ENCODE results near the gene TRABD2B. TPM values are rescaled to one million over a fixed set of nuclear protein-coding genes. Genes with fewer than 3 reads are reported as not detected.

The TRABD2B gene
- total and polyA plus RNA-seq, 2 experiments from 2014 or later = not detected

DNA sequence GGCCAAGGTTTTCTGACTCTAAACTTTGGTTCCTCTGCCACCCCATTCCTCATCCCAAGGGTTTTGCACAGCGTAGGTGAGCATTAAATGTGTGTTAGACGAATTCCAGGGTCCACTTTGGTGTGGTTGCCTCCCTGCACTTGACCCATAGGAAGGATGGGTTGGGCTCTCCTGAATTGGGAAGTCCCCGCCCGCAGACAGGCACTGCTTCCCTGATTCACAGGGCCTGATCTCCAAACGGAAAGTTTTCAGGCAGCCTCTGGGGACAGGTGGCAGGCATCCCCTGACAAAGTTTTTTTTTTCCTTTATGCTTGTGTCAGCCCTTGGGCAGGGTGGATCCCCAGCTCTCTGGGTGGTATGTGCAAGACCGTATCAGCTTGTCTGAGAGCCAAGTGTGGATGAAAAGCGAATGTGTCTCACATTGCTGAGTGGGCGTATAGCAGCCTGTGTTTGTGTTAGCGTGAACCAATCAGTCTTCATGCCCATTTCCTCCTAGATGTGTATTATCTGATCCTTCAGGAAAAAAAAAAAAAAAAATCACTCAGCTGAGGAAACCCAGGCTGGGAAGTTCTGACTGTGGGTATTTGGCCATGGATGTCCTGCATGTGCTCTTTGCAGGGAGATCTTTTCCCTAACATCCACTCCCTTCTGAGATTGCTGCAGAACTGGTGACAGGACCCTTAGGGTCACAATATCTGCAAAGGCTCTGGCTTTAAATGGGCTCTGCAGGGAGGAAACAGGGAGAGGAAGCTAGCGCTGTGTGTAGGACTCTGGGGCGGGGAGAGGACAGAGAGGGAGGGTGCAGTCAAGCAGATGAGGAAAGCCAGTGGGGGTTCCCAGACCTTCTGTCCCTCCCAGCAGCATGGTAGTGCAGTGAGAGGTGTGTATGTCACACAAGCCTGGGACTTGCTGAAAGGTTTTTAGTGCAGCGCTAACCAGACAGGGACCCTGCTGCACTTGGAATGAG lies 42.2 kb upstream of the TRABD2B start:
- Histone ChIP-seq H3K4me1 (ENCODE audit: insufficient read depth) (no peaks in the 10 kb centered on the region), H2AFZ (no peak overlapping the region), H3K79me2 (ENCODE audit: insufficient read depth) (no peaks in the 10 kb centered on the region), H3K4me3 (no peak overlapping the region), H3K9me2 (ENCODE audit: insufficient read depth) (no peaks in the 10 kb centered on the region), H3K27me3 (replicated peaks; ENCODE audit: insufficient read depth) (peaks cover 24% of the 10 kb centered on the region), H3K9me3 (ENCODE audit: low read depth) (no peaks in the 10 kb centered on the region), H3K4me2 (ENCODE audit: unreplicated experiment) (no peak overlapping the region), H4K20me1 (ENCODE audit: insufficient read depth) (no peaks in the 10 kb centered on the region), H3K9ac (no peak overlapping the region), H3K36me3 (ENCODE audit: low read depth) (no peaks in the 10 kb centered on the region), H3F3A (ENCODE audit: insufficient read depth) (no peaks in the 10 kb centered on the region), H3K27ac (no peak overlapping the region)
- TF ChIP-seq EZH2 (IDR thresholded peaks at IDR 0.05; ENCODE audit: insufficient read depth, poor library complexity, severe bottlenecking) = no peak
- no peak for TF ChIP-seq EZH2phosphoT487 (IDR thresholded peaks at IDR 0.05; ENCODE audit: insufficient read depth, low read depth)
- 60% methylated on average over 12 of the region's 12 CpGs for WGBS, 2 experiments (ENCODE audit: low coverage in 1 of 2, low lambda C conversion rate in 2 of 2, missing lambda C conversion rate in 2 of 2)
- DNase-seq = no peak
- in situ Hi-C loops (cut with MboI) = no loop called here

DNA sequence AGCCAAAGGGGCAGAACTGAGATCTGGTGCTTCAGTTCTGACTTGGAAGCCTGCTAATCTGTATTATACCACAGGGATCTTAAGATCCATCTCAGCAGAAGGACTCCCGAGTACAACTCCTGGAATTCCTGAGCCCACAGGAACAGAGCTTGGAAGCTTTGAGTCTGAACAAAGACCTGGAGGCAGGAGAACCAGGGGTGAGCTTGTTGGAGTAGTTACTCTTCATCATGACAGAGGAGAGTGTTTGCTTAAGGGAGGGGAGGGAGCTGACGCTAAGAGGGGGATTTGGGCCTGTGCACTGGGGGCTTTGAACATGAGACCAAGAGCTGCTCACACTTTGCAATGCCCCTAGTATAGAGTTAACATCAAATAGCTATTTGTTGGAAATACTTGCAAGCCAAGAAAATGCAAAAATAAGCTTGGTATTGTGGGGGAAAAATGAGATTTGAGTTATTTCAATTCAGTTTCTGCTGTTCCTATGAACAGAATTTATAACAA lies 41.1 kb upstream of the TRABD2B start:
- Histone ChIP-seq H3K4me1 (ENCODE audit: insufficient read depth) (no peaks in the 10 kb centered on the region), H3K27me3 (replicated peaks; ENCODE audit: insufficient read depth) (peaks cover 33% of the 10 kb centered on the region), H3K79me2 (ENCODE audit: insufficient read depth) (no peaks in the 10 kb centered on the region), H3K9ac (no peak overlapping the region), H4K20me1 (ENCODE audit: insufficient read depth) (no peaks in the 10 kb centered on the region), H3K27ac (no peak overlapping the region), H3F3A (ENCODE audit: insufficient read depth) (no peaks in the 10 kb centered on the region), H3K9me2 (ENCODE audit: insufficient read depth) (no peaks in the 10 kb centered on the region), H3K4me2 (ENCODE audit: unreplicated experiment) (no peak overlapping the region), H3K9me3 (ENCODE audit: low read depth) (no peaks in the 10 kb centered on the region), H2AFZ (no peak overlapping the region), H3K4me3 (no peak overlapping the region), H3K36me3 (ENCODE audit: low read depth) (no peaks in the 10 kb centered on the region)
- TF ChIP-seq EZH2phosphoT487 (IDR thresholded peaks at IDR 0.05; ENCODE audit: insufficient read depth, low read depth) (no peak), EZH2 (IDR thresholded peaks at IDR 0.05; ENCODE audit: insufficient read depth, poor library complexity, severe bottlenecking) (no peak)
- DNase-seq = no peak
- in situ Hi-C loops (cut with MboI) = no loop called here
- WGBS, 2 experiments (ENCODE audit: low coverage in 1 of 2, low lambda C conversion rate in 2 of 2, missing lambda C conversion rate in 2 of 2) = 62 to 64% methylated on average over 2 of the region's 2 CpGs

DNA sequence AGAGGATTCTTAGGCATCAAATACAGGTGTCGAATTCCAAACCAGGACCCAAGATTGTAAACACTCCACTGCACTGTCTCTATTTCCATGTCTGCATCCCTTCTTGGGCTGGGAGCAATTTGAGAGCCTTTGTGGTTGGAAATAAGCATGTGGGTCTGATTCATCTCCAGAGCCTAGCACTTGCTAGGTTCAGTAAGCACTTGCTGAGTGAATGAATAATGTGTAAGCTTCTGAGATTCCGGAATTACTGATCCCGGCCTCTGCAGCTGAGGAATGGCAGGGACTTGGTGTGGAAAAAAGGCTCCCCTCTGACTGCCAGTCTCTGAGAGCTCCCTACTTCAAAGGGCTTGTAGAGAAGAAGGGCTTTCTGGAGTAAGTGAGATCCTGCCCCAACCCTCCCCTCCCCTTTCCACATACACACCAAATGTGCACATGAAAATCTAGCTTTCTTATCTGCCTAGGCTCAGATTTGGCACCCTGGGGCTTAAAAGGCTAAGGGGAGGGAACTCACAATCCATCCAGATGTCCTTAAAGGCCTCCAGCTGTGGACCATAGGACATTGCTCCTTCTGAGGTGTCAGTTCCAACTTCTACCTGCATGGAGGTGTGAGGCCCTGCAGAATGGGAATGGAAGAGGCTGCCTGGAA lies 39.6 kb upstream of the TRABD2B start:
- H3K9ac ChIP-seq = no peak overlapping the region
- TF ChIP-seq EZH2phosphoT487 (IDR thresholded peaks at IDR 0.05; ENCODE audit: insufficient read depth, low read depth) (no peak), EZH2 (IDR thresholded peaks at IDR 0.05; ENCODE audit: insufficient read depth, poor library complexity, severe bottlenecking) (no peak)
- no peaks in the 10 kb centered on the region for H3K36me3 ChIP-seq (ENCODE audit: low read depth)
- no peaks in the 10 kb centered on the region for H3K79me2 ChIP-seq (ENCODE audit: insufficient read depth)
- H3F3A ChIP-seq (ENCODE audit: insufficient read depth) = no peaks in the 10 kb centered on the region
- no peaks in the 10 kb centered on the region for H3K9me3 ChIP-seq (ENCODE audit: low read depth)
- no peak overlapping the region for H3K27ac ChIP-seq
- no peaks in the 10 kb centered on the region for H3K4me1 ChIP-seq (ENCODE audit: insufficient read depth)
- H4K20me1 ChIP-seq (ENCODE audit: insufficient read depth) = no peaks in the 10 kb centered on the region
- in situ Hi-C loops (cut with MboI) = no loop called here
- DNase-seq = peak; percentile 71
- WGBS, 2 experiments (ENCODE audit: low coverage in 1 of 2, low lambda C conversion rate in 2 of 2, missing lambda C conversion rate in 2 of 2) = 30 to 33% methylated on average over 3 of the region's 3 CpGs
- H3K4me3 ChIP-seq = no peak overlapping the region
- peaks cover 33% of the 10 kb centered on the region for H3K27me3 ChIP-seq (replicated peaks; ENCODE audit: insufficient read depth)
- H3K4me2 ChIP-seq (ENCODE audit: unreplicated experiment) = no peak overlapping the region
- H3K9me2 ChIP-seq (ENCODE audit: insufficient read depth) = no peaks in the 10 kb centered on the region
- no peak overlapping the region for H2AFZ ChIP-seq

DNA sequence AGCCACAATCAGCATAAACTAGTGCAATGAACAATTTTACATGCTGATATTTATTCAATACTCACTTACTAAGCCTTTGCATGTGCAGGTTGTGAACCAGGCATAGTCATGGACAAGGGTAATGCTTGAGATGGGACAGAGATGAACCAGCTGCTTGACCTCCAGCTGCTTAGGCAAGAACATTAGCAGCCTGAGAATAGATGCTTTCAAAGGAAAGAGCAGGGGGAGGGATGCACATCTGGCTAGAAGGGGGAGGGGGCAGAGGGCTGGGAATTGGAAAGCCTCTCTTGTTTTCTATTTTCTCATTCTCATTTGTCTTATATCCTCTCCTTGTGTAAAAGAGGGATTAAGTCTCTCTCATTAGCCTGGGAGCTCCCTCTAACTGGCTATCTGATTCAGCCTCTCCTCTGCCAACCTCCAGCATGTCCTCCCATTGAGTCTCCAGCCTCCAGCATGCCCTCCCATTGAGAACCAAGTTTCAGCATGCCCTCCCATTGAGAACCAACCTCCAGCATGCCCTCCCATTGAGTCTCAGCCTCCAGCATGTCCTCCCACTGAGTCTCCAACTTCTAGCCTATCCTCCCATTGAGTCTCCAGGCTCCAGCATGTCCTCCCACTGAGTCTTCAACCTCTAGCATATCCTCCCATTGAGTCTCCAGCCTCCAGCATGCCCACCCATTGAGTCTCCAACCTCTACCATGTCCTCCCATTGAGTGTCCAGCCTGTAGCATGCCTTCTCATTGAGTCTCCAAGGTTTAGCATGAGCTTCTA lies 38.4 kb upstream of the TRABD2B start:
- Histone ChIP-seq H2AFZ (no peak overlapping the region), H3K27ac (no peak overlapping the region), H3K4me2 (ENCODE audit: unreplicated experiment) (no peak overlapping the region), H3K4me1 (ENCODE audit: insufficient read depth) (no peaks in the 10 kb centered on the region), H3K9me3 (ENCODE audit: low read depth) (no peaks in the 10 kb centered on the region), H3K9ac (no peak overlapping the region), H4K20me1 (ENCODE audit: insufficient read depth) (no peaks in the 10 kb centered on the region), H3K36me3 (ENCODE audit: low read depth) (no peaks in the 10 kb centered on the region), H3K4me3 (no peak overlapping the region), H3K79me2 (ENCODE audit: insufficient read depth) (no peaks in the 10 kb centered on the region), H3K27me3 (replicated peaks; ENCODE audit: insufficient read depth) (peaks cover 27% of the 10 kb centered on the region; the same call in 1 of the 2 replicates), H3K9me2 (ENCODE audit: insufficient read depth) (no peaks in the 10 kb centered on the region), H3F3A (ENCODE audit: insufficient read depth) (no peaks in the 10 kb centered on the region)
- no peak for DNase-seq
- in situ Hi-C loops (cut with MboI) = no loop called here
- TF ChIP-seq EZH2phosphoT487 (IDR thresholded peaks at IDR 0.05; ENCODE audit: insufficient read depth, low read depth) (no peak), EZH2 (IDR thresholded peaks at IDR 0.05; ENCODE audit: insufficient read depth, poor library complexity, severe bottlenecking) (no peak)

Measured in GM23248 (cell line).